Neuronal stem cell (in vitro differentiated cells): ENCODE results near the gene CACNA1A.
"Not testable (repeated sequence)": the region's sequence is repeated elsewhere in the genome, so short reads cannot be mapped to it uniquely, and the experiment has no call there.

ENCODE experiments used
- DNase-seq: peaks from one replicate; pipeline ENCODE4 v3.0.0-alpha.2; 2013; ENCODE audit warnings: low spot score
- H2AFZ ChIP-seq: one replicate; pipeline ENCODE4 v1.6.1; 2013; ENCODE audit warnings: mild to moderate bottlenecking, low read length, inconsistent platforms
- H2AK5ac ChIP-seq: 2 replicates; pipeline ENCODE4 v1.6.1; 2013; ENCODE audit warnings: low read depth, mild to moderate bottlenecking, inconsistent platforms, low read length, moderate library complexity, mixed read lengths
- H2BK120ac ChIP-seq: 2 replicates; pipeline ENCODE4 v1.6.1; 2013; ENCODE audit warnings: low read depth, mild to moderate bottlenecking, inconsistent platforms, low read length, moderate library complexity, mixed read lengths
- H2BK12ac ChIP-seq: one replicate; pipeline ENCODE4 v1.6.1; 2013; ENCODE audit warnings: low read length, inconsistent platforms
- H2BK15ac ChIP-seq: 2 replicates; pipeline ENCODE4 v1.6.1; 2013; ENCODE audit warnings: mild to moderate bottlenecking, low read length, inconsistent platforms, mixed read lengths
- H2BK5ac ChIP-seq: one replicate; pipeline ENCODE4 v1.6.1; 2013; ENCODE audit warnings: inconsistent platforms, mild to moderate bottlenecking, low read length, moderate library complexity
- H3K14ac ChIP-seq: one replicate; pipeline ENCODE4 v1.6.1; 2013; ENCODE audit warnings: low read length, inconsistent platforms
- H3K18ac ChIP-seq: 2 replicates; pipeline ENCODE4 v1.6.1; 2013; ENCODE audit warnings: low read length, inconsistent platforms
- H3K23ac ChIP-seq: 2 replicates; pipeline ENCODE4 v1.6.1; 2013; ENCODE audit warnings: low read depth, mild to moderate bottlenecking, mixed read lengths, low read length, inconsistent platforms; ENCODE audit not compliant: poor library complexity
- H3K27ac ChIP-seq: replicated peaks from 3 replicates; pipeline ENCODE4 v1.5.1; 2013; ENCODE audit warnings: low read length, inconsistent platforms
- H3K27me3 ChIP-seq, 3 experiments: 2 replicates each; pipeline ENCODE4 v1.6.1; 2013; ENCODE audit warnings: low read length in 3 of 3, mild to moderate bottlenecking in 2 of 3, inconsistent platforms in 1 of 3, low read depth in 1 of 3, mixed read lengths in 1 of 3, moderate library complexity in 1 of 3; ENCODE audit not compliant: control insufficient read depth in 3 of 3, insufficient read depth in 3 of 3
- H3K36me3 ChIP-seq, 2 donors: replicated peaks in 1 of 2; 2 replicates each; pipeline ENCODE4 v1.6.1; 2013; ENCODE audit warnings: low read length in 2 of 2; ENCODE audit not compliant: control insufficient read depth in 2 of 2, insufficient read depth in 2 of 2
- H3K4ac ChIP-seq: 2 replicates; pipeline ENCODE4 v1.6.1; 2013; ENCODE audit warnings: inconsistent platforms, mild to moderate bottlenecking, low read length, moderate library complexity
- H3K4me1 ChIP-seq, 2 donors: 1 replicate in 1 of 2; 2 replicates in 1 of 2; pipeline ENCODE4 v1.6.1; 2013; ENCODE audit warnings: low read length in 2 of 2, low read depth in 1 of 2; ENCODE audit not compliant: control insufficient read depth in 2 of 2, insufficient read depth in 1 of 2
- H3K4me2 ChIP-seq: one replicate; pipeline ENCODE4 v1.6.1; 2013; ENCODE audit warnings: mild to moderate bottlenecking, low read length, inconsistent platforms; ENCODE audit not compliant: insufficient read depth, poor library complexity, severe bottlenecking
- H3K4me3 ChIP-seq, 2 donors: 2 replicates each; pipeline ENCODE4 v1.5.1; 2013; ENCODE audit warnings: low read length in 2 of 2, mild to moderate bottlenecking in 2 of 2, inconsistent platforms in 1 of 2, moderate library complexity in 1 of 2
- H3K79me1 ChIP-seq: one replicate; pipeline ENCODE4 v1.6.1; 2013; ENCODE audit warnings: low read depth, mild to moderate bottlenecking, inconsistent platforms, low read length, moderate library complexity
- H3K9ac ChIP-seq: one replicate; pipeline ENCODE4 v1.6.1; 2013; ENCODE audit warnings: mild to moderate bottlenecking, low read depth, low read length, inconsistent platforms; ENCODE audit not compliant: poor library complexity
- H3K9me3 ChIP-seq, 2 donors: replicated peaks in 1 of 2; 2 replicates each; pipeline versions ENCODE3 to v1.6.1; 2013; ENCODE audit warnings: low read length in 2 of 2, mild to moderate bottlenecking in 2 of 2, inconsistent platforms in 1 of 2, low read depth in 1 of 2, mixed read lengths in 1 of 2, moderate library complexity in 1 of 2; ENCODE audit not compliant: control insufficient read depth in 2 of 2, insufficient read depth in 1 of 2
- H4K8ac ChIP-seq: one replicate; pipeline ENCODE4 v1.6.1; 2013; ENCODE audit warnings: low read depth, mild to moderate bottlenecking, inconsistent platforms, low read length, moderate library complexity
- H4K91ac ChIP-seq: one replicate; pipeline ENCODE4 v1.6.1; 2013; ENCODE audit warnings: low read length, low read depth, mild to moderate bottlenecking, inconsistent platforms; ENCODE audit not compliant: poor library complexity
- WGBS, 2 donors: extraction: QIAGEN DNeasy Blood & Tissue Kit; methylation state at CpG; one replicate each; pipeline ENCODE4 v1.1.7; 2013; ENCODE audit warnings: missing lambda C conversion rate in 2 of 2, mixed read lengths in 1 of 2; ENCODE audit not compliant: insufficient read length in 2 of 2, insufficient replicate concordance in 1 of 2; ENCODE audit errors: extremely low coverage in 2 of 2; 5-methylcytosine and 5-hydroxymethylcytosine counted together

CACNA1A gene

GRCh38 chr19:13186688-13187087 lies 319.6 kb downstream of the CACNA1A start:
- not testable (repeated sequence) for H3K4me3 ChIP-seq, H3K23ac ChIP-seq, H4K91ac ChIP-seq, H3K4me2 ChIP-seq, H3K9me3 ChIP-seq, H3K4ac ChIP-seq, H3K14ac ChIP-seq, H3K27ac ChIP-seq, H3K36me3 ChIP-seq, H4K8ac ChIP-seq, H2AK5ac ChIP-seq, DNase-seq, H2BK5ac ChIP-seq, H2BK12ac ChIP-seq, H2AFZ ChIP-seq, H3K18ac ChIP-seq, H2BK120ac ChIP-seq, H3K9ac ChIP-seq, H3K79me1 ChIP-seq, H3K27me3 ChIP-seq, H2BK15ac ChIP-seq, H3K4me1 ChIP-seq
- WGBS, 2 donors = no CpG with 5 or more reads among the region's 38 CpGs

- not testable (repeated sequence) for H3K14ac ChIP-seq, H3K27ac ChIP-seq, H4K91ac ChIP-seq, H4K8ac ChIP-seq, H3K79me1 ChIP-seq, H3K4me1 ChIP-seq, H3K4me3 ChIP-seq, H2BK5ac ChIP-seq, DNase-seq, H3K4ac ChIP-seq, H3K9me3 ChIP-seq, H2AK5ac ChIP-seq, H2BK15ac ChIP-seq, H2BK12ac ChIP-seq, H3K27me3 ChIP-seq, H3K18ac ChIP-seq, H3K23ac ChIP-seq, H2BK120ac ChIP-seq, H3K9ac ChIP-seq, H3K36me3 ChIP-seq, H3K4me2 ChIP-seq
- H2AFZ ChIP-seq = peak overlapping the region; percentile 28
- WGBS, 2 donors = no CpG with 5 or more reads among the region's 22 CpGs
These were observed 320.3 kb downstream of the CACNA1A start for GRCh38 chr19:13185763-13186657.

GRCh38 chr19:13184926-13185325 lies 321.4 kb downstream of the CACNA1A start:
- not testable (repeated sequence) for H3K4me2 ChIP-seq, H3K9me3 ChIP-seq, H4K91ac ChIP-seq, H2BK5ac ChIP-seq, H2AK5ac ChIP-seq, H3K23ac ChIP-seq, H3K4ac ChIP-seq, DNase-seq, H3K18ac ChIP-seq, H3K4me3 ChIP-seq, H3K14ac ChIP-seq, H3K4me1 ChIP-seq, H2BK15ac ChIP-seq, H3K27me3 ChIP-seq, H4K8ac ChIP-seq, H3K27ac ChIP-seq, H2BK120ac ChIP-seq, H3K9ac ChIP-seq, H2AFZ ChIP-seq, H2BK12ac ChIP-seq, H3K79me1 ChIP-seq, H3K36me3 ChIP-seq
- no CpG with 5 or more reads among the region's 23 CpGs for WGBS, 2 donors

GRCh38 chr19:13181747-13182388 lies 324.4 kb downstream of the CACNA1A start:
- H2BK120ac ChIP-seq = no peak overlapping the region
- H3K36me3 ChIP-seq = no peaks in the 10 kb centered on the region
- no peak overlapping the region for H3K4me2 ChIP-seq
- H2BK12ac ChIP-seq = no peak overlapping the region
- H3K4me3 ChIP-seq = no peak overlapping the region
- H3K4me1 ChIP-seq = peaks cover 0 to 5% of the 10 kb centered on the region in 2 donors
- no peaks in the 10 kb centered on the region for H3K79me1 ChIP-seq
- peak overlapping the region; percentile 79 for H4K91ac ChIP-seq
- no peak overlapping the region for H3K4ac ChIP-seq
- H2BK15ac ChIP-seq = peak overlapping the region; percentile 78
- H3K18ac ChIP-seq = peak overlapping the region; percentile 64
- no peak for DNase-seq
- H3K14ac ChIP-seq = no peak overlapping the region
- no CpG with 5 or more reads among the region's 16 CpGs for WGBS, 2 donors
- H3K23ac ChIP-seq = no peak overlapping the region
- H2BK5ac ChIP-seq = no peak overlapping the region
- no peak overlapping the region for H3K9ac ChIP-seq
- no peaks in the 10 kb centered on the region for H3K9me3 ChIP-seq
- H3K27ac ChIP-seq = no peak overlapping the region
- peak overlapping the region; percentile 83 for H2AK5ac ChIP-seq
- no peak overlapping the region for H4K8ac ChIP-seq
- H2AFZ ChIP-seq = peak overlapping the region; percentile 90
- no peaks in the 10 kb centered on the region for H3K27me3 ChIP-seq
